Middle frontal gyrus (tissue), 1 donor: ENCODE data around the gene NAT8.
"Not testable (repeated sequence)": the region's sequence is repeated elsewhere in the genome, so short reads cannot be mapped to it uniquely, and the experiment has no call there.

ENCODE experiments used
- DNase-seq: peaks from one replicate; pipeline ENCODE4 v3.0.0-alpha.2; 2015; ENCODE audit warnings: low spot score; ENCODE audit errors: extremely low spot score

The NAT8 gene

GRCh38 chr2:73638429-73638828 lies 3.8 kb downstream of the NAT8 start:
- no peak for DNase-seq

- not testable (repeated sequence) for DNase-seq
These were observed 5.2 kb downstream of the NAT8 start for GRCh38 chr2:73636977-73637376.

- DNase-seq, result not testable (repeated sequence)
These were observed 11.5 kb downstream of the NAT8 start for GRCh38 chr2:73630662-73631266.

GRCh38 chr2:73628493-73628892 lies 13.7 kb downstream of the NAT8 start:
- not testable (repeated sequence) for DNase-seq

- not testable (repeated sequence) for DNase-seq
These were observed 16.0 kb downstream of the NAT8 start for GRCh38 chr2:73626237-73626636.

- not testable (repeated sequence) for DNase-seq
These were observed 17.6 kb downstream of the NAT8 start for GRCh38 chr2:73624625-73625024.

- not testable (repeated sequence) for DNase-seq
These were observed 18.2 kb downstream of the NAT8 start for GRCh38 chr2:73624036-73624435.

- DNase-seq, result not testable (repeated sequence)
These were observed 22.3 kb downstream of the NAT8 start for GRCh38 chr2:73619925-73620324.

GRCh38 chr2:73614997-73615396 lies 27.2 kb downstream of the NAT8 start:
- no peak for DNase-seq

- DNase-seq, result no peak
These were observed 28.1 kb downstream of the NAT8 start for GRCh38 chr2:73614105-73614504.

- DNase-seq, result no peak
These were observed 30.4 kb downstream of the NAT8 start for GRCh38 chr2:73611867-73612266.

GRCh38 chr2:73611193-73611592 lies 31.0 kb downstream of the NAT8 start:
- DNase-seq, result no peak

GRCh38 chr2:73610111-73610510 lies 32.1 kb downstream of the NAT8 start:
- DNase-seq, result no peak

GRCh38 chr2:73604589-73604988 lies 37.6 kb downstream of the NAT8 start:
- DNase-seq, result not testable (repeated sequence)

GRCh38 chr2:73603099-73603588 lies 39.1 kb downstream of the NAT8 start:
- not testable (repeated sequence) for DNase-seq

GRCh38 chr2:73601780-73602179 lies 40.4 kb downstream of the NAT8 start:
- no peak for DNase-seq

- no peak for DNase-seq
These were observed 48.0 kb downstream of the NAT8 start for GRCh38 chr2:73594251-73594650.

GRCh38 chr2:73593680-73594079 lies 48.5 kb downstream of the NAT8 start:
- DNase-seq, result no peak
